GM18909 (cell line): ENCODE results near the gene CDC42.
"Not testable (repeated sequence)": the region's sequence is repeated elsewhere in the genome, so short reads cannot be mapped to it uniquely, and the experiment has no call there.

ENCODE experiments used
- ATAC-seq: cut with Tn5 transposase; IDR thresholded peaks from one replicate; pipeline ENCODE4 v1.9.1; 2021; ENCODE audit warnings: mild to moderate bottlenecking; ENCODE audit not compliant: unreplicated experiment, poor library complexity

CDC42 gene

GRCh38 chr1:22034834-22035233 lies 17.7 kb upstream of the CDC42 start:
- not testable (repeated sequence) for ATAC-seq

- ATAC-seq: no peak
Measured at GRCh38 chr1:22037520-22037919, 15.0 kb upstream of the CDC42 start.

- ATAC-seq: no peak
Measured at GRCh38 chr1:22038036-22038435, 14.5 kb upstream of the CDC42 start.

- peak; percentile 96 for ATAC-seq
Measured at GRCh38 chr1:22039594-22040285, 12.8 kb upstream of the CDC42 start.

GRCh38 chr1:22040286-22040623 lies 12.3 kb upstream of the CDC42 start:
- no peak for ATAC-seq

- ATAC-seq: no peak
Measured at GRCh38 chr1:22041505-22041904, 11.0 kb upstream of the CDC42 start.

GRCh38 chr1:22043198-22043769 lies 9.2 kb upstream of the CDC42 start:
- no peak for ATAC-seq

- no peak for ATAC-seq
Measured at GRCh38 chr1:22044690-22045420, 7.7 kb upstream of the CDC42 start.

GRCh38 chr1:22045604-22046228 lies 6.8 kb upstream of the CDC42 start:
- no peak for ATAC-seq

- ATAC-seq: no peak
Measured at GRCh38 chr1:22048351-22049192, 3.9 kb upstream of the CDC42 start.

GRCh38 chr1:22050330-22050729 lies 2.2 kb upstream of the CDC42 start:
- ATAC-seq: no peak

- no peak for ATAC-seq
Measured at GRCh38 chr1:22051607-22052114, 848 bp upstream of the CDC42 start.

- peak; percentile 37 for ATAC-seq
Measured at GRCh38 chr1:22053017-22053860, 730 bp downstream of the CDC42 start.

- no peak for ATAC-seq
Measured at GRCh38 chr1:22053861-22054770, 1.6 kb downstream of the CDC42 start.

GRCh38 chr1:22055463-22055862 lies 3.0 kb downstream of the CDC42 start:
- no peak for ATAC-seq

- no peak for ATAC-seq
Measured at GRCh38 chr1:22056043-22056442, 3.5 kb downstream of the CDC42 start.

- no peak for ATAC-seq
Measured at GRCh38 chr1:22056936-22057335, 4.4 kb downstream of the CDC42 start.

GRCh38 chr1:22057861-22058260 lies 5.4 kb downstream of the CDC42 start:
- ATAC-seq: no peak
